Astrocyte of the hippocampus (primary cell): ENCODE results near the gene TRNT1.

Source experiments
- DNase-seq: peaks from one replicate; pipeline ENCODE4 v3.0.0; 2011; ENCODE audit warnings: low read depth, low spot score

The TRNT1 gene

DNA sequence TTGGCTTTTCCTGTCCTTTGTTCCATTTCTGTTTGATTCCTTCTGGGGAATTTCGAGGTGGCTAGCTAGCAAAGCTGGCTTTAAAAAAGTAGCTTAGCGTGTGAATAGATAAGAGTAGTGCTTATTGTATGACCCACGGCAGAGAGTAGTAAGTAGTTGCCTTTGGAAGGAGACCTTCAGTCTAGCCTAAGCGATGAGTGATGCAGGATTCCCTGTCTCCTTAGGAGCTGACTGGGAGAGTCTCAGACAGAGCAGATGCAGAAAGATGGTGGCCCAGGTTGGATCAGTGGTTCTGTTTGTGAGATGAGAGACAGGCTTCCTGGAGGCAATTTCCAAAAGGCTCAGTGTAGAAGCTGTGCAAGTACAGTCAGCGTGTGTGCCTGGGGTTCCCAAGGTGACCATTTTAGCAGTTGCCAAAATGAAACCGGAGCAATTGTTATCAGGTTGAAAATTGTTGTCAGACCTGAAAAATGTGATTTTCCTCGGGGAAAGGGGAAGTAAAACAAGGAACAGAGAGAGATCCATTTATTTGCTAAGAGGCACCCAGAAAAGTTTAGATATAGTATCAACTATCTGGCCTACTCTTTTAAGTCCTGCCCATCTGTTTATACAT is 15.9 kb upstream of the TRNT1 start:
- no peak for DNase-seq

DNA sequence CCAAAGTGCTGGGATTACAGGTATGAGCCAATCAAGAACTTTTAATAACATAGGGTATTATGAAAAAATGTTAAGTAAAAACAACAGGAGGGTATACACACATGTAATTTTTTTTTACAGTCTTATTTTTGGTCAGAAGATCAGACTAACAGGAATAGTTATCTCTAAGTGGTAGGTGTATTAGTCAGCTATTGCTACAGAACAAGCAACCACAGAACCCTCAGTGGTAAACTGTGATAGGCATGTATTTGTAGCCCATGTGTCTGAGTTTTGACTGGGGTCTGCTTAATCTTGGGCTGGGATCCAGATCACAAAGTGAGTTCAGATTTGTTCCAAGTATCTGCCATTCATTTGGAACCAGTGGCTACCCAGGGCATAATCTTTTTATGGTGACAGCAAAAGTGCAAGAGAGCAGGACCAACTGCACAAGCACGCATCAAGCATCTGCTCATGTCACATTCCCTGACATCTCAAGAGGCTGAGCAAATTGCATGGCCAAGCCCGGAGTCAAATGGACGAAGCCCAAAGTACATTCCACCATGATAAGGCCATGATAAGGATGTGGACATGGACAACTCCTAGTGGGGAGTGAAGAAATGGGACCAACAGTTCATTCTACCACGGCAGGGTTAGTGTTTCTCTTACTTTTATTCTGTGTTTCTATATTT is 13.6 kb upstream of the TRNT1 start:
- DNase-seq: no peak

DNA sequence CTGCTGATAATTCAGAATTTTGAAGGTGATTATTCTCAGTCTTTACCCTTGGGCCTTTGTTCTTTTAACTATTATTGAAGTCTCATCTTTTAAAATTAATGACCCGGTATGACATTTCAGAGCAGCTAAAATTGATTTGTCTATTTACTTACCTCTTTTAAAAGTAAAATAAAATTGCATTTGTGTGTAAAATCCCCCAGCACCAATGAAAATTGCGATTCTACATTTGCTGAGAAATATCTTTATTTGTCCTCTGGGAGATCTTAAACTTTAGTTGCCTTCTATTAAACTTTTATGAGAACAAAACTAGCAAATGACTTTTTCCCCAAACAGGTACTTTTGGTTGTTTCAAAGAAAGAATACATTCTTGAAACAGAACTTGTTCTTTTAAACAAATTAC is 9.1 kb upstream of the TRNT1 start:
- no peak for DNase-seq

DNA sequence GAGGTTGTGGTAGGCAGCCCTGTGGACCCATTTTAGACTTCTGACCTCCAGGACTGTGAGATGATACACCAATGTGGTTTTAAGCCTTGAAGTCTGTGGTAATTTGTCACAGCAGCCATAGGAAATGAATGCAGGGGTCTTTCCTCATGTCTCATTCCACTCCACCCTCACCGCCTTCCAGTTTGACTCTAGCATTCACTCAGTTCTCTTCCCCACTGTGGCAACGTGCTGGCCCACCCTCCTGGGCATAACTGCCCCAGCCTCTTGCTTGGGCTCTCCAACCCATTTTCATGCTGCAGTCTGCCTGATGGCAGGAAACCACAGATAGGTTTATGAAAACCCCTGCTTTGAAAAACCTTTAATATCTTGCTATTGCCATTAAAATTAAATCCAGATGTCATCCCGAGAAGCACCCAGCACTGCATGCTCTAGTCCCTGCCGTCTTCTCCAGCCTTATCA is 7.3 kb upstream of the TRNT1 start:
- no peak for DNase-seq

DNA sequence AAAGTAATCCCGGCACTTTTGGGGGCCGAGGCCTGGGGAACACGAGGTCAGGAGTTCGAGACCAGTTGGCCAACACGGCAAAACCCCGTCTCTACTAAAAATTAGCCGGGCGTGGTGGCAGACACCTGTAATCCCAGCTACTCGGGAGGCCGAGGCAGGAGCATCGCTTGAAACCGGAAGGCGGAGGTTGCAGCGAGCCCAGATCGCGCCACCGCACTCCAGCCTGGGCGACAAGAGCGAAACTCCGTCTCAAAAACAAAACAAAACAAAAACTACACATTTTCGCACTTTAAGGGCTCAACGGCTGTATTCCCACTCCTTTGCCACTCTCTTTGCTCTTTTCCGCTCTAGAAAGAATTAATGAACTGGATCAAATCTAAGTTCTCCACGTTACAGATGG is 763 bp upstream of the TRNT1 start:
- no peak for DNase-seq

DNA sequence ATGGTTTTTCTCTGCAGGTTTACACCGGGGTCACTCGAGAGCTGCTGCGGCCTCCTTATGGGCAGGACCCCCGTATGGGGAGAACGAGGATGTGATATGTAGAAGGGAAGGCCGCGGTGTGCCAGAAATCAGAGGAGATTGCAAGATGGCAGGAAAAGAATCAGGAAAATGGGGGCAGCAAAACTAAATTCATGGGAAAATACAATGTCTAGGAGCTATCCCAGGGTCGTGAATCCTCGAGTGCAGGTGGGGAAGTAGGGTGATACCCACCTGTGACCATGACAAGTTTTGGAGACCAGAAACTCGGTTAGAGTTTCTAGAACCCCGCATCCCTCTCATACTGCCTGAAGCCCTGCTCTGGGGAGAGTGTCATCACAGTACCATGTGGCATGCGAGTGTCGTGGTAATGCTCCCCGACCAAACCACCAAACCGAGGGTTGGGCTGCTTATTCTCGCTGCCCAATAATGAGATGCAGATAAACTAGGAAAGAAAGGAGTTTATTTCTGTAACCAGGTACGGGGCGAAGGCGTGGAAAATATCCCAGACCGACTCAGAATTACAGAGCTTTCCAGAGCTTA is 781 bp downstream of the TRNT1 start:
- peak; percentile 18 for DNase-seq

DNA sequence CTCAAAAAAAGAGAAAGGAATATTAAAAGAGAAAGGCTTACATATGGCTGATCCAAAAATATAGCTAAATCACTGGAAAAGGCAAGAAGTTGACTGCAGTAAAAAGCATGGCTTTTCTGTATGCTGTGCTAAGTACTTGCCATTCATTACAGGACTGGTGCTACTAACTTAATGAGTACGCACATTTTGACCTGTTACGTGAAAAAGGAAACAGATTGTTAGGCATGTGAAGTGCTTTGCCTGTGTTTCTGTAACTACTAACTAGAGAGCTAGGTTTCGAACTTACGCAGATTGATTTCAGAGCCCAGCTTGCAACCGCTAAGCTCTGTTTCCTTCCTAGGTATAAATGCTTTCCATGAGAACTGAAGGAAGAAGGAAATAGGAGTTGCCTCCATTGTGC is 2.8 kb downstream of the TRNT1 start:
- DNase-seq: no peak

DNA sequence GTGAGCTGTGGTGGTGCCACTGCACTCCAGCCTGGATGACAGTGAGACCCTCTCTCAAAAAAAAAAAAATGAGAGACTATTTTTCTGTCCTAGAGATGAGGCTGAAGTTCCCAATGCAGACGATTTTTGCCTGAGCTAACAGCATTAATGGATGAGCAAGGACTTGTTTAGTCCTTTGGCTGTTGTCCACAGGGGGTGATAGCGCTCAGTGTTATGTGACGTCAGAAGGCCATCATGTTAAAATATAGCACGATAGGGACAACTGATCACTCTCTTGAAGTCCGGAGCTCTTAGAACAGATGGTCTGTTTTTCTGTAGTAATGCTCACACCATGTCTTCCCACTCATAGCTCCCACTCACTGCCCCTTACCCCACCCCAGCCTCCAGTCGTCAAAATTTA is 6.8 kb downstream of the TRNT1 start:
- no peak for DNase-seq

DNA sequence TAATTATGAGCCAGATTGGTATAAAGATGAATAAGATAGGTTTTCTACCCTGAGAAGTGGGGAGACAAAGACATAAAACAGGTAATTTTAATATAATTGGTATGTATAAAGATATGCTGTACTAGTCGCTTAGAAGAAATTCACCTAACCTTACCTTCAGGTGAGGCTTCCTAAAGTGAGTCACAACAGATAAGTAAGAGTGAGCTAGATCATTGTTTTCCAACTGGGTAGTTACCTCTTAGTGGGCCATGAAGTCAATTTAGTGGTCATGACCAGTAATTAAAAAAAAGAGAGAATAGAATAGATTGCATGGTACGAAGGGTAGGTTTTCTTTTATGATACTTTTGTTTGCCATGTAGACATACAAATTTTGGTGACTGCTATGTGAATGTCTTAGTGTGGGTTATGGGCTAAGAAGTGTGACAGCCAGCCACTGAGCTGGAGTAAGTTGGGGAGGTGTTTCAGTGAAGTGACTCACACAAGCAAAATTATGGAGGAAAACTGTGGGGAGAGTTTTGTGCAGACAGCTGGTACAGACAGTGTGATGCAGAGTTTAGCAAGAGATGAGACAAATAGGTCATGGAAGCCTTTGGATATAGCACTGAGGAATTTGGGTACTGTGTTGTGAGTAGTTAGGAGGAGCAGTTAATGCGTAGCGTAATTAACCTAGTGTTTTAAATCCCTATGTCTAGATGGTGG is 8.2 kb downstream of the TRNT1 start:
- no peak for DNase-seq

DNA sequence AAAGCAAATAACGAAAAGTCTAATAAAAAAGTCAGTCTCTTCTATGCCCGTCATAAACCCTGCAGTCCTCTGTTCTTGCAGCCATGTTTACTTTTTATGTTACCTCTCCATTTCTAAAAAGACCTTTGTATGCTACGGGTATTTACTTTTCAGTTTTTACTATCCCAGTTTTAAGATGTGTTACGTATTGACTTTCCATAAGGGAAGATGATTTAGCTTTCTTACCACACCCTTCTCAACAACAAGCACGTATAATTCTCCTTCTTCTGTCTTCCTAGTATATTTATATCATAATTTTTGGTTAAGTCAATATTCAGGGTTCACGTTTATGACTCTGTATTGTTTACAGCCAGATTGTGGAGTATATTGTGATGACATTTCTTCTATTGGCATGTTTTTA is 10.8 kb downstream of the TRNT1 start:
- DNase-seq: no peak

DNA sequence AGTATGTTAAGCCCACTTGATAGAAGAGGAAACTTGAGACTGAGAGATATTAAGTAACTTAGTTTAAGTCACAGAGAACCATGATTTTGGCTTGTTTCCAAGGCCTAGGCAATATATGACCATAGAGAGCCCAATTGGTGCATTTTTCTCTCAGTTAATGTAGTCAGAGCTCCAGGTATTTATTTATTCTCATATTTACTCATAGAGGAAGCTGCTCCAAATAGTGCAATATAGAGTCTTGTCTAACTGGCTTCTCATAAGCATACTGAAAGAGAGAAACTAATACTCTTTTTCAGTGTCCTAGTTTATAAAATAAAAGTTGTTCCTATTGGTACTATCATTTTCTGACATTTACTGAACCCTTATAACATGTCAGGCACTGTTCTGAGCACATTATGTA is 15.2 kb downstream of the TRNT1 start:
- DNase-seq: no peak

DNA sequence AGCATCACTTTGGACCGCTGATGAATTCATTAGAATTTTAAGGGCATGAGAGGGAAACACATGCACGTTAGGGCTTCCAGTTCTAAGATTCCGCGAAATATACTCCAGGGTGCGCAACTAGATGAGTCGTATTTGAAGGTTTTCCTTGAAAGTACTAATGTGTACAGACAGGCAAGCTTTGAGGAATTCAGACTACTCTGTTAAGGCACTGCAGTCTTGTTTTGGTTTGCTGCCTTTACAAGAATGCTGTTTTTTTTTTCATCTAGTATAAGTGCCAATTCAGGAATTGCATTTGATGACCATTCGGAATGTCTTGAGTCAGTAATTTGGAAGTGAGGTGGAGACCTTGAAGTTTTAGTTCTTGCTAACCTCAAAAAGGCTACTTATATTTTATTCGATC is 19.1 kb downstream of the TRNT1 start:
- peak; percentile 75 for DNase-seq

DNA sequence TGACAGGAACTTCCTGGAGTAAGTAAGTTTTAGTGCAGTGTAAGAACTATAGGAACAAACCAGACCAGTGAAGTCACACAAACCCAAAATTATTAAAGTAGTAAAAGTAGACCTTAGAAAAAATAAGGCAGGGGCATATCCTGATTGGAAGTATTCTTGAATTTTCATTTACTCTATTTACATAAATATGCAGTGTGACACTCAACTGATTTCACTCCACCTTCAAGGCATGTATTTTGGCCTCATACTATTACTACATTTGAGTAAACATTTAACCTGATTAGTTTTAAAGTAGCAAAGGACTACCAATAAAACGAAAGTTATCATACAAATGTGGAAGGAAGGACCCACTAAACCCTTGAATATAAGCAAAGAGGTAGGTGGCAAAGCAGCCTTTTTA is 22.8 kb downstream of the TRNT1 start:
- DNase-seq: no peak

DNA sequence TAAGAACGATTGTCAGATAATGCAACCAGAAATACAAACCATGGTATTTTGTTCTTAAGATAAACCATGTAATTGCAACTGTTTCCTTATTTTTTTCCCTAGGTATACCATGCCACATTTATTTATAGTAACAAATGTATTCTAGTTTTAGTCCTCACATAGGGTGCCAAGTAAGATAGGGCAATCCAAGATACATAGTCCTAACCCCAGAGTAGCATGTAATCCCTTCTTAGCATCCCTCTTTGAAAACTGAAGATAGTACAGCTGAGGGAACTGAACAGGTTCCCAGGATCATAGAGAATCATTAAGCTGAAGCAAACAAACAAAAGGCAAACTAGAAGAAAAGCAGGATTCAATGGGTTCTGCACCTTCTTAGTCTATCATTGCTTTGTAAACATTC is 24.8 kb downstream of the TRNT1 start:
- no peak for DNase-seq

DNA sequence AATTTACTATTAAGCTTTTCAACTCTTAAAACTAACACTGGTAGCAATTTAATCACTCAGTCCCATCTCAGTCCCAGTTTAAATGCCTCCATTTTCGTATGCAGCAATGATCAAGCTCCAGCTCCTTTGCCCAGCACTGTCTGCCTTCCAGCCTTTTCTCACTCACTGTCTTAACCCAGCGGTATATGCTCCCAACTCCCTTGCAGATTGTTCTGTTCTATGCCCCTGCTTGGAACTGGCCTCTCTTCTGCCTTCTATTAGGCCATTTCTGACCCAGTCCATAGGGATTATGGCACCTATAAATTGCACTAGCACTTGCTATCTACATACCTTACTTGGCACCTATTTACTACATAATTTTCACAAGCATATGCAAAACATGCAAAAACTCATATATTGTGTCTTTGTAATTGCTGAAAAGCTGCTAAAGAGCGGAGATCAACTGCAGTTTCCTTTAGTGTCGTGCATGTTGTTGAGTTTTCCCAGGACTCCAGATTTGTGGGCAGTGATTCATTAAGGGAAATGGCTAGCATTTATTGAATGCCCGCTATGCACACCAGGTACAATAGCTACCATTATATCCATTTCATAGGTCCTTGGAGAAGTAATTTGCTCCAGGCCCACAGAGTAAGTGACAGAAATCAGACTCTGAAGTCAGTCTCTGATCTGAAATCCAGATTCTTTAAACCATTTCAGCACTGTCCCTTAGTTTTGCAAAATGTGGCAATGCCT is 28.3 kb downstream of the TRNT1 start:
- DNase-seq: peak; percentile 52

DNA sequence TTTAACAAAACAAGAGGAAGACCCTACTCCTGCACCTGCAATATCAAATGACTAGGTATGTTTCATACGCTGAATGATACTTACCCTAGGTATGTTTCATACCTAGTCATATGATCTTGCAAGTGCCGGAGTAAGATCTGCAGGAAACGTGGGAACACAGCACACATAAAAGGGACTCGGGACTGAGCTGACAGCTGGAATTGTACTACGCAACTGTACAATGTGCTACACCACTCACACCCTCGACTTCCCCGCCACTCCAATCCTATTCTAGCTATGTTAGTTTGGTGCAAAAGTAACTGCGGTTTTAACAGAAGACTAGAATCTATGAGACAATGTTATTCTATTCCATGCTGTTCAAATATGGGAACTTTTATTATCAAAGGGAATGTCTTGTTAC is 30.7 kb downstream of the TRNT1 start:
- DNase-seq: no peak

DNA sequence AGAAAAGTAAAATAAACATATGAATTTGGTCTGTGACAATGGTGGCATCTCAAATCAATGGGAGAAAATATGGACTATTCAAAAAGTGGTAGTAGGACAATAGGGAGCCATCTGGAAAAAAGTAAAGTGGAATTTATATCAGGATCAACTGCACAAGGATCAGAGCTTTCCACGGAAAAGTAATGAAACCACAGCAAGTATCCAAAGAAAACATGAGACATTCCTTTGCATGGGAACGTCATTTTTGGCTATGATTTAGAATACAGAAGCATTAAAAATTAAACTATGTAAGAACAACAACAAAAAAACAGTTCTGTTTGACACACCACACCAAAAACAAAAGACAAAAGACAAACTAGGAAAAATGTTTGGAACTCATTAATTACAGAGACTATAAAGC is 34.1 kb downstream of the TRNT1 start:
- DNase-seq: peak; percentile 41

DNA sequence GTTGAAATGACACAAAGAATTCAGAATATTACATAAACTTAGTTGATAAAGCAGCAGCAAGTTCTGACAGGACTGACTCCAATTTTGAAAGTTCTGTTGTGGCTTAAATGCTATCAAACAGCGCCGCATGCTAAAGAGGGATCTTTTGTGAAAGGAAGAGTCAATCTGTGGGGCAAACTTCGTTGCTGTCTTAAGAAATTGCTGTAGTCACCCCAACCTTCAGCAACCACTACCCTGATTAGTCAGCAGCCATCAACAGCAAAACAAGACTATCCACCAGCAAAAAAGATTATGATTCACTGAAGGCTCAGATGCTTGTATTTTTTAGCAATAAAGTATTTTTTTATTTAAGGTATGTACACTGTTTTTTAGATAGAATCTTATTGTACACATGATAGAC is 38.5 kb downstream of the TRNT1 start:
- no peak for DNase-seq

DNA sequence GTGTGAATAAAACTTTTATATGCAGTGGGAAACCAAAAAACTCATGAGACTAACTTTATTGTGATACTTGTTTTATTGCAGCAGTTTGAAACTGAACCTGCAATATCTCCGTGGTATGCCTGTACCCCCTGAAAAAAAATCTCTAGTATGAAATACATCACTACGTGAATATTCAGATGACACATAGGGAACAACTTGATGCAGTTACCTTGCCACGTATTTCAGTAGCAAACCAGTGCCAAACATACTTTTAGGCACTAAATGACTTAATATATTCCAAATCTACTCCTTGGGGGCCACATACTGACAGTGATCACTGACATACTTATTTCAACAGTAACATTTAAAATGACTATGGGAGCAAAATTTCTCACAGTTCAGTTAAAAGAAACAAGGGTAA is 38.9 kb downstream of the TRNT1 start:
- no peak for DNase-seq

DNA sequence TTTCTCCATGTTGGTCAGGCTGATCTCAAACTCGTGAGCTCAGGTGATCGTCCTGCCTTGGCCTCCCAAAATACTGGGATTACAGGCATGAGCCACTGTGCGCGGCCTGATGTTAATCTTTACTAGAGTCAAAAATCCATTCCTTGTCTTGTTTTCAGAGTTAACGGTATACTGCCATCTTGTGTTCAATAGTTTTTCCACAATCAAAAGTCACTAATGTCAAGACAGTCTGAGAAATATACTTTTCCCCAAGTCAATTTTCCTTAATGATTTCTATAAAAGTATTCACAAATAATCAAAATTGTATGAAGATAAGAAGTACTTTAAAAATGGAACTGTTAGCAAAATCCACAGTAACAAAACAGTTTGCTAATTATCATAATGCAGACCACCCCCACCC is 44.3 kb downstream of the TRNT1 start:
- DNase-seq: peak; percentile 48

DNA sequence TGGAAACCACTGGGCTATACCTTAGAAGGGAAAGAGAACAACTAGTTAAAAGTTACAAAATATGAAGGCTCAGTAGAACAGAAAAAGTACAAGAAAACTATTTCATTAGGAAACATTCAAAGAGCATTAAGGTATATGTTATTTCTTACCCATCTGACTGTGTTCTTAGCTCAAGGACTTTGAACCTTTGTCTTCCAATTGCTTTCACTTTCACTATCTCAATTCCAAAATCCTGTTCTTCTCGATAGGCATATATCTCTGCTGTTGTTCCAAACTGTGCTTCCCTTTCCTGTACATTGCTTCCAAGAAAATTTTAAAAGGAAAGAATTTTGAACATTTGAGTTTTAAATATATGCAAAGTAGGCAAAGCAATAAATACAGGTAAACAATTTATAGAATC is 45.9 kb downstream of the TRNT1 start:
- DNase-seq: no peak

DNA sequence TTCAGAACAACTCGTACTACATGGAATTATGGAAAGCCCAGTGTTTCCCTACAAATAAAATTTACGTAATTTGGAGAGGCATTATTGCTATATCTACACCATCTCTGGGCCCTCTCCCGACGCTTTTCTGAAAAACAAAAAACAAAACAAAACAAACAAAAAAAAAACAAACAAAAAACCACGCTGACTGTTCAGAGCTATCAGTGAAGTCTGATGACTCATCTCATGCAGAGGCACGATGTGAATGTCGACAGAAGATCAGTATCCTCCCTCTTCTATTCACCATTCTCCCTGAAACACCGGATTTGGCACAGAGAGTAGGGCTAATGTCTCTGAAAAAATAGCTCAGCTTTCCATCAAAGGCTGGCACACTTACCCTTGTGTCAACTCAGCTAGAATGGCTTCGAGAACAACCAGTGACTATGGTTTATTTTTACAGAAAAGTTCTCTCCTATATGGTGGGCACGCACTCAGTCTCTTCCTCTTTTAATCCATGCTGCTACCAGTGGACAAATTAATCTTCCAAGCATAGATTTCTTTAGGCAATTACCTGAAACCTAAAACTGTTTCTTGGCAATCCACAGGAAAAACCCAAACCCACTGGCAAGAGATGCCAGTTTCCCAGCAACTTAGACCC is 51.2 kb downstream of the TRNT1 start:
- no peak for DNase-seq
